Measurements from ENCODE around the gene SORL1. TPM values are rescaled to one million over a fixed set of nuclear protein-coding genes. Genes with fewer than 3 reads are reported as not detected.

The SORL1 gene
- total and polyA plus RNA-seq, 2 donors from 2014 or later: 15.2 to 74.2 TPM

DNA sequence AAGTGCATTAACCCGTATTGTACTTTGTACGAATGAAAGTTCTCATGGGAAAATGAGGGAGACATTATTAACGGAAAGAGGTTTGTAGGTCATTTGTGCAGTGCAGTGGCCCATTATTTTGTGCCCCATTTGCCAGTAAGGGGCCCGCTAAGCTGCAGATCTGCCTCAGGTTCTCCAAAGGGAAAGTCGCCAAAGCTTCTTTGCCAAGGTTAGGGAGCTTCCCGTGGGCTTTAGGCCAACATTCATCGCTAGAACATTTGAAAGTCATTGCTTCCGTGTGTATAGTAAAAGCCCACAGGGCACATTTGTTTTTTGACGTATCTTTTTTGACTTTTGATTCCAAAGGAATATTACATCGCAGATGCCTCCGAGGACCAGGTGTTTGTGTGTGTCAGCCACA, 61.7 kb downstream of the SORL1 start:
- Histone ChIP-seq H3K27me3 (ENCODE audit: control insufficient read depth, insufficient read depth, low read length) (no peaks in the 10 kb centered on the region), H3K9ac (ENCODE audit: low read length in 3 of 3) (no peak overlapping the region), H3K4me3 (ENCODE audit: low read length in 3 of 3) (no peak overlapping the region), H3K9me3 (ENCODE audit: control insufficient read depth in 2 of 3, insufficient read depth in 1 of 3, low read length in 3 of 3) (no peaks in the 10 kb centered on the region), H3K36me3 (ENCODE audit: control insufficient read depth in 2 of 3, insufficient read depth in 3 of 3, low read length in 3 of 3) (peaks cover 0 to 12% (median 2%) of the 10 kb centered on the region in 3 donors), H3K4me1 (ENCODE audit: control insufficient read depth in 2 of 3, insufficient read depth in 2 of 3, low read depth in 1 of 3, low read length in 3 of 3) (no peaks in the 10 kb centered on the region), H3K27ac (ENCODE audit: low read depth in 2 of 2, low read length in 2 of 2) (no peak overlapping the region)
- TF ChIP-seq, protein P1, sequence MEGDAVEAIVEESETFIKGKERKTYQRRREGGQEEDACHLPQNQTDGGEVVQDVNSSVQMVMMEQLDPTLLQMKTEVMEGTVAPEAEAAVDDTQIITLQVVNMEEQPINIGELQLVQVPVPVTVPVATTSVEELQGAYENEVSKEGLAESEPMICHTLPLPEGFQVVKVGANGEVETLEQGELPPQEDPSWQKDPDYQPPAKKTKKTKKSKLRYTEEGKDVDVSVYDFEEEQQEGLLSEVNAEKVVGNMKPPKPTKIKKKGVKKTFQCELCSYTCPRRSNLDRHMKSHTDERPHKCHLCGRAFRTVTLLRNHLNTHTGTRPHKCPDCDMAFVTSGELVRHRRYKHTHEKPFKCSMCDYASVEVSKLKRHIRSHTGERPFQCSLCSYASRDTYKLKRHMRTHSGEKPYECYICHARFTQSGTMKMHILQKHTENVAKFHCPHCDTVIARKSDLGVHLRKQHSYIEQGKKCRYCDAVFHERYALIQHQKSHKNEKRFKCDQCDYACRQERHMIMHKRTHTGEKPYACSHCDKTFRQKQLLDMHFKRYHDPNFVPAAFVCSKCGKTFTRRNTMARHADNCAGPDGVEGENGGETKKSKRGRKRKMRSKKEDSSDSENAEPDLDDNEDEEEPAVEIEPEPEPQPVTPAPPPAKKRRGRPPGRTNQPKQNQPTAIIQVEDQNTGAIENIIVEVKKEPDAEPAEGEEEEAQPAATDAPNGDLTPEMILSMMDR (IDR thresholded peaks at IDR 0.05; ENCODE audit: borderline replicate concordance, extremely low read depth, insufficient read depth): no peak
- FAIRE-seq (no peak), DNase-seq (no peak)
- intact Hi-C loops (cut with DNase I): no loop called here

DNA sequence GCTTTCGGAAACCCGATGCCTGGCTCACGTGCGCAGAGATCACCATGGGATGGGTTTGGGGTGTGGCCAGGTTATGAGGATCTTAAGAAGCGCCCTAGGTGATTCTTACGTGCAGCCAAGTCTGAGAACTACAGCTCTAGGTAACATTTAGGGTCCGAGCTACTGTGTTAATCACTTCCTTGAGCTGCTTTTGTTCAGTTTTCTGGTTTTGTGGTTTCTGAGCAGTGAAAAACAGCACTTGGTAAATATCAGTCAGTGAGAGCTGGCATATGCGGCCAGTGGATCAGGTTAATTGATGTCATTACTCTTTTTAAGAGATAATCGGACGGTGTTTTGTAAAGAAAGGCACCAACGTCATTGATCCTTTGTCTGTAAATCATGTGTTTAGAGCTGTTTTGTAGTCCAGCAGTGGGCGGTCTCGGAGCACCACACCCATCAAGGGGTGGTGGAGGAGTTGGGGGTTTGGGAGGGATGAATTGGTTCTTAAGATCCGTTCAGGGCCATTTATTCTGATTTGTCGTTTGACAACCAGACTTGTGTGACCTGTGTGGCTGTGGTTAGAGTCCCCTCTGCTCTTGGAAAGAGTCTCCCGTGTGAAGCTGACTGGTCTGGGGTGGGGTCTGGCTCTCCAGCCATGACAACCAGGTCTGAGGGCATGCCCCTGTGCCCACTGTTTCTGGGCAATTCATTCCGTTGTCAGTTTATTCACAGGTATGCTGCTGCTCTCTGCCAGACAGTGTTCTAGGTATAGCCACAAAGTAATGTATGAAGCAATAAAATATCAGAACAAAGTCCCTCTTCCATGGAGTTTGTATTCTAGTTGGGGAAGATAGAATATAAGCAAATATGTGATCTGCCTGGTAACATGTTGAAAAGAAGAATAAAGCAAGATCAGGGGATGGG, 62.6 kb downstream of the SORL1 start:
- no peak overlapping the region for H3K4me3 ChIP-seq (ENCODE audit: low read length in 3 of 3)
- DNase-seq (peak in 2 of 5 donors; percentile 45 to 53), FAIRE-seq (no peak)
- H3K27ac ChIP-seq (ENCODE audit: low read depth in 2 of 2, low read length in 2 of 2): no peak overlapping the region
- TF ChIP-seq, protein P1 (IDR thresholded peaks at IDR 0.05; ENCODE audit: borderline replicate concordance, extremely low read depth, insufficient read depth): no peak
- intact Hi-C loops (cut with DNase I): no loop called here
- no peaks in the 10 kb centered on the region for H3K27me3 ChIP-seq (ENCODE audit: control insufficient read depth, insufficient read depth, low read length)
- peaks cover 0 to 12% (median 2%) of the 10 kb centered on the region in 3 donors for H3K36me3 ChIP-seq (ENCODE audit: control insufficient read depth in 2 of 3, insufficient read depth in 3 of 3, low read length in 3 of 3)
- no peak overlapping the region for H3K9ac ChIP-seq (ENCODE audit: low read length in 3 of 3)
- no peaks in the 10 kb centered on the region for H3K9me3 ChIP-seq (ENCODE audit: control insufficient read depth in 2 of 3, insufficient read depth in 1 of 3, low read length in 3 of 3)
- no peaks in the 10 kb centered on the region for H3K4me1 ChIP-seq (ENCODE audit: control insufficient read depth in 2 of 3, insufficient read depth in 2 of 3, low read depth in 1 of 3, low read length in 3 of 3)

DNA sequence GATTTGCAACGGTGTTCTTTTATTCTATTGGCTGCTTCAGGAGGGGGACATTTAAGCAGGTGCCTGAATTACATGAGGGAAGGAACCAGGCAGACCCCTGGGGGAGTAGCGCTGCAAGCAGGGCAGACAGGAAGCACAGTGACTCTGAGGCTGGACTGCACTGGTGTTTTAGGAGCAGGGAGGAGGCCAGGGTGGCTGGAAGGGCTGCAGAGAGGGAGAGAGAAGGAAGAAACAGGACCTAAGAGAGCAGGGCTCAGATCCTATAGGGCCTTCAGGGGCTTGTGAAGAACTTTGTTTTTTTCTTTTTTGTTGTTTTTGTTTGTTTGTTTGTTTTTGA, 63.2 kb downstream of the SORL1 start:
- no peaks in the 10 kb centered on the region for H3K27me3 ChIP-seq (ENCODE audit: control insufficient read depth, insufficient read depth, low read length)
- DNase-seq: peak in 2 of 5 donors; percentile 2 to 8
- no peak overlapping the region for H3K9ac ChIP-seq (ENCODE audit: low read length in 3 of 3)
- intact Hi-C loops (cut with DNase I): no loop called here
- no peak overlapping the region for H3K4me3 ChIP-seq (ENCODE audit: low read length in 3 of 3)
- no peak for FAIRE-seq
- H3K4me1 ChIP-seq (ENCODE audit: control insufficient read depth in 2 of 3, insufficient read depth in 2 of 3, low read depth in 1 of 3, low read length in 3 of 3): no peaks in the 10 kb centered on the region
- TF ChIP-seq, protein P1 (IDR thresholded peaks at IDR 0.05; ENCODE audit: borderline replicate concordance, extremely low read depth, insufficient read depth): no peak
- H3K36me3 ChIP-seq (ENCODE audit: control insufficient read depth in 2 of 3, insufficient read depth in 3 of 3, low read length in 3 of 3): peaks cover 0 to 12% (median 2%) of the 10 kb centered on the region in 3 donors
- no peak overlapping the region for H3K27ac ChIP-seq (ENCODE audit: low read depth in 2 of 2, low read length in 2 of 2)
- no peaks in the 10 kb centered on the region for H3K9me3 ChIP-seq (ENCODE audit: control insufficient read depth in 2 of 3, insufficient read depth in 1 of 3, low read length in 3 of 3)
